HG03575 (cell line): ENCODE results near the gene DEFB129.
"Not testable (repeated sequence)": the region's sequence is repeated elsewhere in the genome, so short reads cannot be mapped to it uniquely, and the experiment has no call there.

Source experiments
- ATAC-seq: cut with Tn5 transposase; IDR thresholded peaks from one replicate; pipeline ENCODE4 v1.9.1; 2021; ENCODE audit not compliant: unreplicated experiment, insufficient number of reproducible peaks, low FRiP score; ENCODE audit errors: extremely low read depth

The DEFB129 gene

GRCh38 chr20:242905-243304 lies 15.8 kb downstream of the DEFB129 start:
- no peak for ATAC-seq

GRCh38 chr20:251354-251753 lies 24.3 kb downstream of the DEFB129 start:
- ATAC-seq, result no peak

- ATAC-seq, result no peak
Observed at GRCh38 chr20:252801-253200, 25.7 kb downstream of the DEFB129 start.

- ATAC-seq, result not testable (repeated sequence)
Observed at GRCh38 chr20:253447-253846, 26.4 kb downstream of the DEFB129 start.

GRCh38 chr20:257419-257818 lies 30.4 kb downstream of the DEFB129 start, which contains the start of gene DEFB132:
Gene DEFB132, plus strand, starts transcription at chr20:257724. Its CDS starts 55 bp downstream, at chr20:257779.
- no peak for ATAC-seq

GRCh38 chr20:258269-258858 lies 31.3 kb downstream of the DEFB129 start:
- no peak for ATAC-seq

GRCh38 chr20:258963-259362 lies 31.9 kb downstream of the DEFB129 start:
- no peak for ATAC-seq

- no peak for ATAC-seq
Observed at GRCh38 chr20:259981-260380, 32.9 kb downstream of the DEFB129 start.

- ATAC-seq, result no peak
Observed at GRCh38 chr20:263701-264100, 36.6 kb downstream of the DEFB129 start.

- ATAC-seq, result no peak
Observed at GRCh38 chr20:266596-267562, 39.8 kb downstream of the DEFB129 start.

GRCh38 chr20:270517-270916 lies 43.5 kb downstream of the DEFB129 start:
- ATAC-seq, result no peak

- no peak for ATAC-seq
Observed at GRCh38 chr20:271069-271468, 44.0 kb downstream of the DEFB129 start.

GRCh38 chr20:271528-271927 lies 44.5 kb downstream of the DEFB129 start:
- no peak for ATAC-seq

- no peak for ATAC-seq
Observed at GRCh38 chr20:272718-273117, 45.7 kb downstream of the DEFB129 start.

- ATAC-seq, result no peak
Observed at GRCh38 chr20:273884-274283, 46.8 kb downstream of the DEFB129 start.

GRCh38 chr20:275791-276190 lies 48.7 kb downstream of the DEFB129 start:
- no peak for ATAC-seq

GRCh38 chr20:276620-277495 lies 49.8 kb downstream of the DEFB129 start:
- ATAC-seq, result no peak

GRCh38 chr20:277496-277781 lies 50.4 kb downstream of the DEFB129 start:
- no peak for ATAC-seq

- ATAC-seq, result no peak
Observed at GRCh38 chr20:278181-278580, 51.1 kb downstream of the DEFB129 start.
